ENCODE data around the gene CMTM7. TPM values are rescaled to one million over a fixed set of nuclear protein-coding genes. Genes with fewer than 3 reads are reported as not detected.
A peak's percentile ranks its signal among the peaks of the same experiment; 100 is the strongest.

CMTM7 gene
- total RNA-seq, 4 donors from 2014 or later = 14.8 to 24.7 (median 22.0) TPM

DNA sequence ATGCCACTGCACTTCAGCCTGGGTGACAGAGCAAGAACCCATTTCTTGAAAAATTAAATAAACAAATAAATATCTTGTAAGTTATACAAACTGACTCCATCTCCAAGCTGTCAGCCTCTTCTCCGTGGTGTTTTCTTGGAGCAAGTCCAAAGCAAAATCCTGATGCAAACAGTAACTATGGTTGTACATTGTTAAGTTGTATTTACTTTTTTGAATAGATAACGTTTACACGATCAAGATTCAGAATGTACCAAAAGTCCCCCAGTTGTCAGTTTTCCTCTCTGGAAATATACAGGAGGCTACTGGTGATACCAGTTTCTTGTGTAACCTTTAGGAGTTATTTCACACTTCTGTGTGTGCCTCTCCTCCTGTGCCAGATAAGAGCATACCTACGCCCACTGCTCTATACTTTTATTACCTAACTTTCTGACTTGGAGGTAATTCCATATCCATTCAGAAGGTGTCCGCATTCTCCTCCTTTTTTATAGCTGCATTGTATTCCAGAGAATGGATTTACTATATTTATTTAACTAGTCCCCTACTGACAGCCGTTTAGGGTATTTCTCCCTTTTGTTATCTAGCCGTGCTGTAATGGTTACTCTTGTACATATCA is 14.2 kb downstream of the CMTM7 start:
- no peaks in the 10 kb centered on the region for H3K9me3 ChIP-seq
- H3K27me3 ChIP-seq = no peaks in the 10 kb centered on the region
- no peak for DNase-seq
- no peak overlapping the region for H3K27ac ChIP-seq
- no peaks in the 10 kb centered on the region for H3K36me3 ChIP-seq
- intact Hi-C loops (cut with DNase I) = no loop called here
- H3K4me1 ChIP-seq = peaks cover 39 to 41% of the 10 kb centered on the region in 2 donors
- 84 to 87% methylated on average over 7 of the region's 7 CpGs for WGBS, 2 donors
- no peak for TF ChIP-seq POLR2A (IDR thresholded peaks at IDR 0.05)
- TF ChIP-seq, protein P1, sequence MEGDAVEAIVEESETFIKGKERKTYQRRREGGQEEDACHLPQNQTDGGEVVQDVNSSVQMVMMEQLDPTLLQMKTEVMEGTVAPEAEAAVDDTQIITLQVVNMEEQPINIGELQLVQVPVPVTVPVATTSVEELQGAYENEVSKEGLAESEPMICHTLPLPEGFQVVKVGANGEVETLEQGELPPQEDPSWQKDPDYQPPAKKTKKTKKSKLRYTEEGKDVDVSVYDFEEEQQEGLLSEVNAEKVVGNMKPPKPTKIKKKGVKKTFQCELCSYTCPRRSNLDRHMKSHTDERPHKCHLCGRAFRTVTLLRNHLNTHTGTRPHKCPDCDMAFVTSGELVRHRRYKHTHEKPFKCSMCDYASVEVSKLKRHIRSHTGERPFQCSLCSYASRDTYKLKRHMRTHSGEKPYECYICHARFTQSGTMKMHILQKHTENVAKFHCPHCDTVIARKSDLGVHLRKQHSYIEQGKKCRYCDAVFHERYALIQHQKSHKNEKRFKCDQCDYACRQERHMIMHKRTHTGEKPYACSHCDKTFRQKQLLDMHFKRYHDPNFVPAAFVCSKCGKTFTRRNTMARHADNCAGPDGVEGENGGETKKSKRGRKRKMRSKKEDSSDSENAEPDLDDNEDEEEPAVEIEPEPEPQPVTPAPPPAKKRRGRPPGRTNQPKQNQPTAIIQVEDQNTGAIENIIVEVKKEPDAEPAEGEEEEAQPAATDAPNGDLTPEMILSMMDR (IDR thresholded peaks at IDR 0.05) = no peak
- no peak overlapping the region for H3K4me3 ChIP-seq (replicated peaks in 1 of 3)

DNA sequence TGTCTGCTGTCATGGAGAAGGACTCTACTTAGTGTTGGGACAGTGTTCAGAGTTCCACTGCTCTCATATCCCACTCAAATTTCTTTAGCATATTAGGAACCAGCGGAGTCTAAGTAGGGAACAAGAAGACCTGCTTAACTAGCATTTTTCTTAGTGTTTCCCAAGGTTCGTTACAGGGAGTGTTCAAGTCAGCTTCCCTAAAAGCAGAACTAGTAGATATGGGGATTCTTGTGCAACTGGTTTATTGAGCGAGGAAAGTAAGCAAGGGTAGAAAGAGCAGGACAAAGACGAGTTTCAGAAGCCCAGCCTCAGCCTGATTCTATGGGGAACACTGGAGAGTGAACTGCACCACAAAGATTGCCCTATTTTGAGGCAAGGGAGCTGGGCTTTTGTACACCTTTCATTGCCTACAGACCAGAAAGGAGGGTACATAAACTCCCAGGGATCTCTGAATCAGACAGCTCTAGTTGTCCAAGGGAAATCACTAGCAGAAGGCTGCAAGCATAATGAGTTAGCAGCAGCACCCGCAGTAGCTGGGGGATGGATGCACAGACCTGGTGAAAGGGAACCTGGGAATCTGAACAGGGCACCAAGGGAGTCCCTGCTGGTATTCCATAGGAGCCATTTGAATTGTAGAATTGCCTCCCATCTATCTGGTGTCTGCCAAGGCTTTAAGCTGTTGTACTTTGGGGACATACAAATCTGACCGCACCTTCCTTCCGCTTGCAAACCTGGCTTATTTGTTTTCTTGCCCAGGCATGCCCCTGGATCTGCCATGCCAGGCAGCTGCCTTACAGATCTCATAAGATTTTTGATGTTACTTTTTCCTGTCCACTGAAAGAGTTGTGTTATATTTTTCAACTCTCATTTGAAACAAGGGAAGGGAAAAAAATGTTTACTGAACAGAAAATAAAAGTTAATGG is 15.1 kb downstream of the CMTM7 start:
- Histone ChIP-seq H3K4me1 (peaks cover 34 to 35% of the 10 kb centered on the region in 2 donors), H3K36me3 (no peaks in the 10 kb centered on the region), H3K9me3 (no peaks in the 10 kb centered on the region), H3K27ac (peak overlapping the region in 2 of 3 donors; percentile 9 to 24), H3K27me3 (no peaks in the 10 kb centered on the region), H3K4me3 (replicated peaks in 1 of 3) (no peak overlapping the region)
- no peak for DNase-seq
- 89 to 91% methylated on average over 7 of the region's 7 CpGs for WGBS, 2 donors
- intact Hi-C loops (cut with DNase I) = no loop called here
- no peak for TF ChIP-seq POLR2A (IDR thresholded peaks at IDR 0.05)
- TF ChIP-seq, protein P1 (IDR thresholded peaks at IDR 0.05) = no peak

DNA sequence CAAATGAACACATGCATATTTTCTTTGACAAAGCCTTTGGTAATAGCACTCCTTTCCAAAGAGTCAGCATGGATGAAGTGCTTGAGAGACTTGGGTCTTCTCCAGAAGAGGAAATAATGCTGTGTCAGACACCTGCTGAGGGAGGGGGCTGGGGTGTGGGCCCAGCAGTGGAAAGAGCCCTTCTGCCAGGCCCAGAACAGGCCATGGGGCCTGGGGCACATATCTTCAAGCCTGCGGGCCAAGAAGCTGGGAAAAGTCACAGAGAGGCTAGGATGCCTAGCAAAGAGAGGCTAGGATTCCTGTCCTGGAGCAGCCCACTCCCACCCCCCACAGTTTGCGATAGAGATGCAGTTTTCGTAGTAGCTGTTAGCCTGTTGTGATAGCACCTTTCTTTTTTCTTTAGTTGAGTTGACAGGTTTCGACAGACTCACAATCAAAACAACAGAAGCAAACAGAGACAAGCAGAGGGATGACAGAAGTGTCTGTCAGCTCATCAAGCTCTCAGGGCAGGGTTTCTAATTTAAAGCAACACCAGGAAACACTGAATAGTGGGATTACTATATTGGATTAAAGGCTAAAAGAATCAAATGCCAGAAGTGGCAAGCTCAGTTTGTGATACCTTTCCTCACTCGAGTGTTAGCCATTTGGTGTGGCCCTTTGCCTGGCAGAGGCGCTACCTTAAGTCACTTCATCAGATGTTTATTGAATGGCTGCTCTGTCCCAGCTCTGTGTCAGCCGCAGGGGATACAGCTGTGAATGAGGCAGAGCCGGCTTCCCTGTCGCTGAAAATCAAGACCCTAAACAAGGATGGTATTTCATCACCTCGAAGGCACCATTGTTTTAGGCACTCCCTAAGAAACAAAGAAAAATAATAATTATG is 19.0 kb downstream of the CMTM7 start:
- WGBS, 2 donors = 63 to 66% methylated on average over 10 of the region's 10 CpGs
- Histone ChIP-seq H3K9me3 (no peaks in the 10 kb centered on the region), H3K36me3 (no peaks in the 10 kb centered on the region), H3K27me3 (no peaks in the 10 kb centered on the region), H3K27ac (peak overlapping the region; percentile 69 to 83 (median 76)), H3K4me3 (replicated peaks in 1 of 3) (no peak overlapping the region), H3K4me1 (peaks cover 27 to 43% of the 10 kb centered on the region in 2 donors)
- intact Hi-C loops (cut with DNase I) = no loop called here
- no peak for TF ChIP-seq POLR2A (IDR thresholded peaks at IDR 0.05)
- TF ChIP-seq, protein P1 (IDR thresholded peaks at IDR 0.05) = no peak
- peak; percentile 77 to 82 for DNase-seq

- H3K4me3 ChIP-seq (replicated peaks in 1 of 3) = no peak overlapping the region
- peaks cover 27 to 43% of the 10 kb centered on the region in 2 donors for H3K4me1 ChIP-seq
- no peak for DNase-seq
- no peaks in the 10 kb centered on the region for H3K36me3 ChIP-seq
- WGBS, 2 donors = 95 to 96% methylated on average over 5 of the region's 5 CpGs
- no peaks in the 10 kb centered on the region for H3K9me3 ChIP-seq
- no peaks in the 10 kb centered on the region for H3K27me3 ChIP-seq
- peak overlapping the region; percentile 69 to 83 (median 76) for H3K27ac ChIP-seq
- intact Hi-C loops (cut with DNase I) = no loop called here
- TF ChIP-seq, protein P1 (IDR thresholded peaks at IDR 0.05) = no peak
- no peak for TF ChIP-seq POLR2A (IDR thresholded peaks at IDR 0.05)
Measured at GRCh38 chr3:32411442-32411841, 19.8 kb downstream of the CMTM7 start.

All from thyroid gland (tissue), 4 donors.